NCI-H1105 (cell line): ENCODE results near the gene ITPKB.

ENCODE experiments used
- DNase-seq: peaks from one replicate; lab custom pipeline; 2025; lab: John Stamatoyannopoulos, UW

Gene ITPKB

DNA sequence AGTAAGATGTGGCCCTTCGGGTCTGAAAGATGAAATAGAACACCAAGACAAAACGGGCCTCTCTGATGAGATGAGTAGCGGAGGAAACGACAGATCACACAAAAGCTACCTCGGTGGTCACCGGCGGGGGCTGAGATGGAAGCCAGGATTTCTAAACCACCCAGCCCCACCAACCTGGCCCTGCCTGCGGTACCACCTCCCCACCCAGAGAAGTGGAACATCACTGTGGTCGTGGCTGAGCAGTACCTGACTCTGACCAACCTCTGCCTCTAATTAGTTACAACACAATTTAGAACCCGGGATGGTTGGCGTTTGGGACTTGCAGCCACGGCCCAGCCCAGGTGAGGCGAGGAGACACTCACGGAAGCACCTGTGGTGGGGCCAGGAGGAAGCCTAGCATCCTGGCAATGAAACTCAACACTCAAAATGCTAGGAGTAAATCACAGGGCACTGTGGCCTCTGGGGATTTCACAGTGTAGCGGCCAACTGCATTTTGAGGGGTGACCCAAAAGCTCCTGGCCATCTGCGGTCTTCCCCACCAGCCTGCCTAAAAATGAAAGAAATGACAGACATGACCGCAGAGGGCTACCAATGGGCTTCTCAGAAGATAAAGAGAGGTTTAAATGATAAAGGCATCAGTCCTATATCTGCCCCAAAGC lies 73.4 kb downstream of the ITPKB start:
- no peak for DNase-seq

DNA sequence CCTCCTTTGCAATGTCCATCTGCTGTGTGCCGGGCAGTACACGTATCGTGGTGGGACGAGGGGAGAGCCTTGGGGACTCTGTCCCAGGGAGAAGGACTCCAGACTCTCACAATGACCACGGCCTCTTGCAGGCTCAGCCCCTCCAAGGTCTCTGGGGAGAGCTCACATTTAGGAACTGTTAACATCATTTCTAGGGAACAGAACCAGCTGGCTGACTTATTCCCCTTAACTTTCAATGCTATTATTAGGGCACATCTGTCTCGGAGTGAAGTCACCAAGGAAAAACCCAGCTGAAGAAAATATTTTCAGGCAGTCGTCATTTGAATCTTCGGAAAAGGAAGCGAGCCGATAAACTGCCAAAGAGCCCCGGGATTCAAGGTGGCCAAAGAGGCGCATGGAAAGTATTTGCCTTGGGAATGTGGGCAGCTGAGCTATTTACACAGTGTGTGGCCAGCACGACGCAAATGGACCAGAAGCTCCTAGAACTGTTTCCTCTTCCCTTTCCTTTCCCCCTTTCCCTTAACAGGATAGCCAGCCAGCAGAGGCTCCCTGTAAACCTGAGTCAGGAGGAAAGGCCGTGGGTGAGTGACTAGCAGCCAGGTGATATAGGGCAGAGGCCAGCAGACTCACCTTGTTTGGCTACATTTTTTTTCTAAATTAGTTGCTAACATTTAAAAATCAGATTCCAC lies 74.5 kb downstream of the ITPKB start:
- DNase-seq = no peak

DNA sequence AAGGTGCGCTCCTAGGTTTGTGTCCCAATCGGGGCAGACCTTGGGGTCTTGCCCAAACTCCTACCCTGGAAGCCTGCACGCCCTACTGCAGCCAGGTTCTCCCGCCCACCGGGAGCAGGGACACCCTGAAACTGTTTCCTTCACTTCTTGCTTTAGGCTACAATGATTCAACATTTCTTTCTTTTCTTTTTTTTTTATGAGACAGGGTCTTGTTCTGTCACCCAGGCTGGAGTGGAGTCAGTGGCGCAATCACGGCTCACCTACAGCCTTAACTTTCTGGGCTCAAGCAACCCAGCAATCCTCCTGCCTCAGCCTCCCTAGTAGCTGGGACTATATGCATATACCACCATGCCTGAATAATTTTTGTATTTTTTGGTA lies 75.8 kb downstream of the ITPKB start:
- no peak for DNase-seq

DNA sequence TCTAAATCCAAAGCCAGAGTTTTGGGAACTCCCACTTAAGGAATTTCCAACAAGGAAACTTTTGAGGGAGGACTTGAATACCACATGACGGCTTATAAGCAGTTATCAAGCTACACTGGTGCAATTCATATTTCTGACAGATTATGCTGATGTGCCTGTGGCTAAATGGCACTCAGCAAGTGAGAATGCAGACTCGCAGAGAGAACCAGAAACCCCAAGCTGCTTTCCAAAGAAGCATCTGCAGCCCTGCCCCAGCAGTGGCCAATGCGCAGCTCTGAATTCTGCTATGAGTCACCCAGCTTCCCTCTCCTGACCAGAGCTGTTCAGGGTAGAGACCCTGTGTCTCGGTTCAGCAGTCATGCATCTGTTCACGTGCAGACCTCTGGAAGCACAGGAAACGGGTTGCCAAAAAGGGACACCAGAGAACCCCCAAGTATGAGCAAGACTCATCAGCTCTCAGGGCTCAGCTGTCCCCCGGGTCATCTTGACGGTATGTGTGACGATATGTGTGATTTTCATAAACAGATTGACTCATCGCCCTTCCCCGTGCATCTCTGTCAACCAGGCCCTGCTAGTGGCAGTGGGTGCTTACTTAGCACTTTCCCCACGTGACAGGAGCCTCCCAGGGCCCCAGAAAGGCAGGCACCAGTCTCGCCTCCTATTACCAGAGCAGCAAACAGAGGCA lies 76.3 kb downstream of the ITPKB start:
- no peak for DNase-seq

DNA sequence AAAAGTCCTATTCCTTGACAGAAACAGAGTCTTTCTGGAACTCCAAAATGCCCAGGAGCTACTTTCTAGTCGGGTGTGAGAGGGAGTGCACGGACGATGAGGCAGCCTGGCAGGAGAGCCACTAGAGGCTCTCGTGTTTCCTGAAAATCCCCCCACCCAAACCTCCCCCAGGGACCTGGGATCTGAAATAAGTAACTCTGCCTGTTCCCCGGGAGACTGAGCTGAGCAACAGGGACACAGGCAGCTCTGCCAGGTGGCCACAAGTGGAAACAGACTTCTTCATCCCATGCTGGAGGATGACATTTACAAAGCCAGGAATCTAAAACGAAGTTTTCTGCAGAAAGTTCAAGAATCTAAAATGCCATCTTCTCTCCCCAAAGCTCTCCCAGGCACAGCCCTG lies 77.1 kb downstream of the ITPKB start:
- DNase-seq = no peak

DNA sequence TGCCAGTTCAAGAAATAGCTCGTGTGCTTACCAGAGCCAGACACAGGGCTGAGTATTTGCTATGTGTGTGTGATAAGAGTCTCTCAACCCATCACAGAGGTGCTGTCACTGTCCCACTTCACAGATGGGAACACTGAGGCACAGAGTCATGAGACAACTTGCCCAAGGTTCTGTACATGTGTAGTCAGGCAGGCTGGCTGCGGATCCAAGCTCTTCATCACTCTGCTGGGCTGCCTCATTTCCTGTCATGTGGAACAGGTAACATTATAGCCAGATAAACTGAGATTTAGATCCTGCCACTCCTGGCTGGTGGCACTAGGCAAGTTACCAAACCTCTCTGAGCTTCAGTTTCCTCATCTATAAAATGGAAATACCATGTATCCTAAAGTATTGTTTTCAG lies 77.8 kb downstream of the ITPKB start:
- no peak for DNase-seq

DNA sequence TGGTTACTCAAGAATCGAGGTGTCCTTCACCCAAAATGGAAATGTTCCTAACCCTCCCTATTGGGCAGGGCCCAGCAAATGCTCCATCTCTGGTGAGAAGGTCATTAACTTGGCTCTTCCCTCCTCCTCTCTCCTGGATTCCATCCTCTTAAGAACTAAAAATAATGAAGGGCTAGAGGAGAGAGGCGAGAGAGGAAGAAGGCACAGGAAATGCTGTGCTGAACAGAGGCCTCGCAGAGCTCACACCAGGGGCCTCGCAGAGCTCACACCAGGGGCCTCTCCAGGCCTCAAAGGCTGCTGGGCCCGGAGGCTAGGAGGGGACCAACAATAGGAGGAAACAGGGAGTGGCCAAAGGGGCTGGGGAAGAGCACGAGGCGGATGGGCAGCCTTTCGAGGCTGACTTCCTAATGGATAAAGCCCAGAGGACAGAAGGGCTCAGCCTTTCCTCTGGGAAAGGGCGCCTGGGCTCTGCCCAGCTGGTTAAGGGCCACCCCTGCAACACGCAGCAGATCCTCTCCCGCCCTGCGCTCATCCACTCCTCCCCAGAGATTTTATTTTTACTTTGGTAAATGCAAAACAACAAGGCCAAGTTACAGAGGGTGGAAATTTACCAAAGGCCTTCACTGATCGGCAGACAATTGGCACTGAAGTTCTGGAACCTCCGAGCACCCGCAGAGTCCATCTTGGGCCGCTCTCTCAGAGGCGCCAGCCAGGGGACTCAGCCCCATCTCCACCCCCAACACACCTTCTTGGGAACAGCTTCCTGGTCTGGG lies 78.5 kb downstream of the ITPKB start:
- no peak for DNase-seq

DNA sequence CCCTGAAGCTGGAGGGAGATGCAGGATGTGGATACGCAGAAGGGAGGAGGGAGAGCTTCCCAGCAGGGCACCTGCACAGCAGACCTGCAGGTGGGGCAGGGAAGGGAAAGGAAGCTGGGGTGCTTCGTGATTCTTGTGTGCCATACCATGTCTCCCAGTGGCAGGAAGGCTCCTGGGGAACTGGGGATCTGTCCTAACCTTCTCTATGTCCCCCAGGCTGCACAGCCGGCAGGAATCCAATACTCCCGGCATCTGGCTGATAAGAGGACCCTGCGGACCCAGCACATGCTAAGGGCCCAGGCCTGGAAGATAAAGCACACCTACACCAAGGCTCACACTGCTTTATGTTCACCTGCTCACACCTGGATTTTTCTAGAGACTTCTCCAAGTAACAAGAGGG lies 79.4 kb downstream of the ITPKB start:
- DNase-seq = no peak

DNA sequence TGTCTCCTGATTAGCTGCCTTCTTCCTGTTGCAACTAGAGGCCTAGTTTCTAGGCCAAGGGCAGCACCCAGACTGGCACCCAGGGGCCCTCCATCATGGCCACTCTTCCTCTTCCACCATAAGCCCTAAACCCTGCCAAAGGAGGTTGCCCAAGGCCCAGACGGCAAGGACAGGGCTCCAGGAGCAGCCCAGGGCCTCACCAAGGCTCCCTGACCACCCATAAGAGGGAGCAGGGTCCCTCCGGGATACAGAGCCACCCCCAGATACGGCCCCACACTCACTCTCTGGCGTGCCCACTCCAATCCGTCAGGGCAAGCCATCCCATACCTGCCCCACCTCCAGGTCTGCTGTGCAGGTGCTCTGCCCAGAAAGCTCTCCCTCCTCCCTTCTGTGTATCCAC lies 79.9 kb downstream of the ITPKB start:
- no peak for DNase-seq

DNA sequence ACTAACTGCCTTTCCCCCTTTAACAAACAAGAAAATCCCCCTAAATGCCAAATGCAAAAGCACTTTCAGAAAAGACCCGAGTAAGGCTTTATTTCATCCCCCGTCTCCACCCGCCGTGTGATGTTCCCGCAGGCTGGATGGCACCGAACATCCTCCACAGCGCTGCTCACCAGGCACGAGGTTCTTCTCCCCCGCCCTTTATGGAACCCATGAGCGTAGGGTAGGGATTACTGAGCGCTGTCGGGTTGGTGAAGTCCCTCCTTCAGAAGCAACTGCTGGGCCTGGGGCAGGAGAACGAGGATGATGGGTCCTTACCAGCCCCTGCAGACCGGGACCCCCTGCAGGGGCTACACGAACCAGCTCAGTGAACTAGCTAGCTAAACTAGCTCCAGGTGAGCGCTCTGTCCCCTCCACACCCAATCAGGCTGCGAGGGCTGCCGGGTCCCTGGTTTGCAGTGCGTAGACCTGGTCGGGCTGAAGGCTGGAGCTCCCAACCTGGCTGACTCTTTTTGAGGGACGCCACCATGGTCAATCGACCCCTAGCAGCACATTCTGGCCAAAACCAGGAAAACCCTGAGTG lies 80.4 kb downstream of the ITPKB start:
- no peak for DNase-seq

DNA sequence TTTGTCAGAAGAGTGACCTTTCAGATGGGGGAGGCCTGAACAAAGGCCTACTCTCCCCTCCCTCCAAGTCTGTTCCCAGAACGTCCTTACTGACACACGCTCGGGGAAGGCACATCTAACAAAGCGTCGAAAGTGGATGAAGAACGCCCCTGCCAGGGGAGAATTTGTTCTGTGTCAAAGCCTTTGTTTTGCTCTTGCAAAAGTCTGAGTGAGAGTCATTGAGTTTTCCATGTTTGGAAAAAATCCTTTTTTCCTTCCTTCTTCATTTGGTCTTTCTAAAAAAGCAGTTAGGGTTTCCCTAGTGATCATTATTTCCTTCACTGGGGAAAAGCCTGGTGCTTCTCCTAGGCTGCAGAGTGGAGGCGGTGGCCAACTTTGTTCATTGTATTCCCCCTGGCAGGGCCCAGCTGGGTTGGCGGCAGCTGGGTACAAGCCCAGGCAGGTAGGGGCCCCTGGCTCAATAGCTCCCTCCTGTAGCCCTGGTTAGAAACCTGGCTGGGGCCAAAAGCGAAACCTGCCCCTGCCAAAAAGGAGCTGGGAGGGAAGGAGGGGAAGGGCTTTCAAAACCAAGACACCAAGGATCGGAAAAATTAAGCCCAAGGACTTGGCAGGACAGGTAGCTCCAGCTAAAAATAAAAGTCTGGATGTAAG lies 81.1 kb downstream of the ITPKB start:
- peak; percentile 75 for DNase-seq

DNA sequence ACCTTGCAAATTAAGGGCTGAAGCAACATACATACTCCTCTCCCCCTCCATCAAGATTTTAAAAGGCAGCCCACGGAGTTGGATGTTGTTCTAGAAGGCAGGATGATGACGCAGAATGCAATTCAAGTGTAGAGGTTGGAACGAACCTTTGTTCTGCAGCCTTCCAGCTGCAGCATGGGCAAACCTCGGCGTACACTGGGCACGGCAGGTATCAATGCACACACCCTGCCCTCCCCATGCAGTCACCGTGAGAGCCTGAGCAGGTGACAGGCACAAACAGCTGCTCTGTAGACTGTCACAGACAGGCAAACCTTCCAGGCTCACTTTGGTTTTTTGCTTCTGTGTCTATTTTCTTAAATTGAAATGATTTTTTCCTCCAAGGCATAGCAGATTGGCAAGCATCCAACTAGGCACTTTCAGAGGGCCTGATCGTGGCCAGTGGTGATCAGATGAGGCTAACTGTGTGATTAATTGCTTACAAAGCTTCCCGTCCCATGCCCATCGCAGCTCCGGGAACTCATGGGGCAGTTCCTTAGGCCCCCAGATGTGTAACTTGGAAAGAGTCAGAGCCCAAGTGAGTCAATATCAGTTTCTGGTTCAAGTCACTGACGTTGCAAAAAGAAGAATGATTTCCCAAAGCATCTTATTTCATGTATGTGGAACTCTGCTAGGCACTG lies 82.3 kb downstream of the ITPKB start:
- DNase-seq = peak; percentile 68

DNA sequence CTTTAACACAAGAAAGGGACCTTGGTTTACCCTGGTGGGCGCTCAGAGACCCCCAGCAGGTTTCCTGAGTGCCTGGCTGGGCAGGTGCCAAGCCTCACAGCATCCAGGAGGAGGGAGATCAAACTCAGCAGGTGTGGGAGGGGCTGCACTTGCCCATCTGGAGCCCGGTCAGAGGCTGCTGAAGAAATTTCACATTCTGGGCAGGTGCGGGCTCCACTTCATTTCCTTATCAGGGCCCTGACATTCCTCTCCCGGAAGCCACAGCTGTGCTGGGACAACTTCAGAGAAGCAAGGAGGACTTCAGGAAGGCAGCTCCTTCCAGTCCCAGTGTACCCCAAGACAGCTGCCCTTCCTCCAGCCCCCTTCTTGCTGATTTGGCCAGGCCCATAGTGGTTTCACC lies 82.9 kb downstream of the ITPKB start:
- peak; percentile 54 for DNase-seq

DNA sequence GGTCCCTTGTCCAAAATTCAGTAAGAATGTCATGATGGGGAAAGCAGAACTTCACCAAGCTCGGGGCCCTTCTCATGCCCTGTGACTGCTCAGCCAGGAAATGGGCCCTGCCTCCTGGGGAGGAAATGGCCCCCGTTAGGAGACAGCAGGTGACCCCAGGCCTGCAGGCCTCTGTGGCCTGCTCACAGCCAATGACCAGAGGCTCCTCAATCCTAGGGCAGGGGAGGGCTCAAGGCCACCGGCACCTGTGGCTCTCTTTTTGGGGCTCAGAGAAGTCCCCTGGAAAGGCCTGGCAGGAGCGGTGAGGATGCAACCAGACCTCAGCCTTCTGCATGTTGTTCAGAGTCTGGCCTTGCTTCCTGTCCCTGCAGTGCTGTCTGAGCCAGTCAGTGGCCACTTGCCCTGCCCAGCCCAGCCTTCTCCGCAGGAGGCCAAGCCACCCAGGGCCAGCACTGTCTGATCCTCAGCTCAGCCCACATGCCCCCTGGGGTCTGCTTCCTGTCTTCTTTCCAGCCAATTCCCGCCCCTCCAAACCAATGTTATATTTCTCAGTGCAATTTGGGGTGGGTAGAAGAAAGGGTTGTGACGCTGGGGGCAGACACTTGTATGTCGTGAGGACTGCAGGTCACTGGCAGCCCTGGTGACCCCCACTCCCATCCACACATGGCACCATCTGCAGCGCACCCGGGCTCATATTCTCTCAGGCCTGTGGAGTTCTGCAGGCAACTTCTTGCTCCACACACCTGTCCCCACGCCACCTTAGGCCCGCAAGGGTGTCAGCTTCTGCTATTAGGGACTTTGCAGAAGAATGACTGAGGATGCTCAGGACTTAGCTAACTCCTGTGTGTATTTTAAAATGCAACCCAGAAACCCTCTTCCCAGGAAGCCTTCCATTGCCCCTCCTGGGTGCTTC lies 83.6 kb downstream of the ITPKB start:
- DNase-seq = no peak

DNA sequence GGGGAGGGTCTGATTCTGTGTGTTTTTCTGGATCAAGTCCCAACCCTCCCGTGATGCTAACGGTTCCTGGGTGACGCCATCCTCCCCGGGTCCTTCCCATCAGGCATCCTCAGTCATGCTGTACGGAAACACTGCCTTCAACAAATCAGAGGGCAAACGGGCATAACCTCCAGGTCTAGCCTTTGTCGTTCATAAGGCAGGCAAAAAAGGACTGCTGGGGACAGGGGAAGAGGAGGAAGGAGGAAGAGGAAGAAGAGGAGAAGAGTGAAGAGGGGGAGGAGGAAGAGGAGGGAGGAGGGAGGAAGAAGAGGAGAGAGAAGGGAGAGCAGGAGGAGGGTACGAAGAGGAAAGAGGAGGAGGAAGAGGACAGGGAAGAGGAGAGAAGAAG lies 84.4 kb downstream of the ITPKB start:
- no peak for DNase-seq

DNA sequence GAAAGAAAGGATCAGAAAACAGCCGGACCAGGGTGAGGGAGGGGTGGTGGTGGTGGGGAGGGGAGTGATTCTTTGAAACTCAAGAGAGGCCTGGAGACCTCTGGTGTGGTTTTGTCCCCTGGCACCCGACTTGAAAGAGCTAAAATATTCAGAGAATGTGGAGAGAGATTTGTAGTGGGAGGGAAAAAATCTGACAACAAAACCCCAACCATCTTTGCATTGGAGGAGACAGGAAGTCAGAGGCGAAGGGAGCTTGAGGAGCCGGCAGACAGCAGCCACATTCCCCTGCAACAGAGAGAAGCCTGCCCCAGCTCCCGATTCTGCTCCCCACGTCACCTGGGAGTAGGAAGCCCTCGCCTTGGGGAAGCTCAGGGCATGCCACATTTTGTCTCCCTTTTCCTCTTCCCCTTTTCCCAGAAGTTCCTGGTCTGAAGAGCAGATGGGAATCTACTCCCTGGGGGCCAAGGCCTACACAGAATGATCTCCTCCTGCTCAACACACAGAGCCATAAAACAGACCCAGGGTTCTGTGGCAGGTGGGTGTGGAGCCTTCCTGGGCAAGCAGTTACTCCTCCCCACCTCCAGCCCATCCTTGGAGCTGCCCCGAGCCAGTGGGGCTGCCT lies 84.9 kb downstream of the ITPKB start:
- no peak for DNase-seq

DNA sequence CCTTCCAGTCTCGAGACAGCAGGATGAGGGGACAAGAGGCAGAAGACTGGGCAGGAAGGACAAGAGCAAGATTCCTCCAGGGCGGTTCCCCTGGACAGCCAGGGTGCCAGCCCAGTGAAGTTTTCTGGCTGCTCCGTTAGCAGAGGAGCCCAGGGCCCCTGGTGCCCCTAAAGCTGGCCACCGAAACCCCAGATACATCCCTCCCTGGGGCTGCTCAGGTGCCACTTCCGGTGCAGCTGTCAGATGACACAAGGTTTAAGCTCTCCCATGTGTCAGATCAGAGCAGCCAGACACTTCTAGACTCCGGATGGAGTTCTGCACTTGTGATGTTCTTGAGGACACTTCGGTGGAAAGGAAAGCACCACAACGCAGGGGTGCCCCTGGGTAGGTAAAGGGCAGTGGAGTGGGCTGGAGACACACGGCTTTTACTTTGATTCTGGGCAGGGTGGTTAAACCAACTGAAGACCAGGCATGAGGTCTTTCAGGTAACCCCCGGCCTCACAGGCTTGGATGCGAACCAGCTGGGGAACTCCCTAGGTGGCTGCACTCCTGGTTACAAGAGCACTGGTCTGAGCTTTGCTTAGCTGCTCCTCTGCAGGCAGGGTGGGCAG lies 85.7 kb downstream of the ITPKB start:
- DNase-seq = no peak

DNA sequence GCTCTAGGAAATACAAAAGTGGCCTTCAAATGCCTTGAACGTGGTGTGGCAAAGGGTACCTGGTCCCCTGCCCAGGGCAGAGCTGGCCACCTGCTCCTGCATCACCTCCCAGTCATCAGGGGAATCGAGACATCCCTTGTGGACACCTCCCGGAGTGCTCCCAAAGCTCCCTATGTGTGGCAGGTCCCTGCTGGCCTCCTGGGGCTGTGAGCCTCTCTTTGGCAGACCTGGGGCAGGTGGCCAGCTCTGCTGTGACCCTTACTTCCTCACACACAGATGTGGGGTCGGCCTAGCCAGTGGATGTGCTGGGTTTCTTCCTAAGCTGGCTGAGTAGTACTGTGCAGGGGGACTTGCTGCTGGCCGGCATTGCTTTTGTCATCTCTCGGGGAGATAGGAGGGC lies 86.5 kb downstream of the ITPKB start:
- no peak for DNase-seq

DNA sequence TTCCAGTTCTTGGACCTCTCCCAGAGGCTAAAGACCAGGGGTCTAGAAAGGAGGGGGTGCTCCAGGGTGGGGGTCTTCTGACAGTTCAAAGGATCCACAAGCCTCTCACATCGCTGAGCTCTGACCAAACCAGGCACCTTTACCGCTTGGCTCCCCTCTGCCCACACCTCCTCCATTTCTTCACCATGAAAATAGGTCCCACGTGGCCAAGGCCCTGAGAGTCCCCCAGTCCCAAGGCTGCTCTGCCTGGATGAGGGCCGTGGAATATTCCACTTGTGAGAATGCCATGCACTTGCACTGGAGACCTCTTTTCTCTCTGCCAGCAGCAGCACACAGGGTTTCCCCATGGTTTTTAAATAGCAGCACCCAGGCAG lies 87.4 kb downstream of the ITPKB start:
- no peak for DNase-seq
